Measurements from ENCODE around the gene GDI2.
"Not testable (repeated sequence)": the region's sequence is repeated elsewhere in the genome, so short reads cannot be mapped to it uniquely, and the experiment has no call there.

The GDI2 gene

DNA sequence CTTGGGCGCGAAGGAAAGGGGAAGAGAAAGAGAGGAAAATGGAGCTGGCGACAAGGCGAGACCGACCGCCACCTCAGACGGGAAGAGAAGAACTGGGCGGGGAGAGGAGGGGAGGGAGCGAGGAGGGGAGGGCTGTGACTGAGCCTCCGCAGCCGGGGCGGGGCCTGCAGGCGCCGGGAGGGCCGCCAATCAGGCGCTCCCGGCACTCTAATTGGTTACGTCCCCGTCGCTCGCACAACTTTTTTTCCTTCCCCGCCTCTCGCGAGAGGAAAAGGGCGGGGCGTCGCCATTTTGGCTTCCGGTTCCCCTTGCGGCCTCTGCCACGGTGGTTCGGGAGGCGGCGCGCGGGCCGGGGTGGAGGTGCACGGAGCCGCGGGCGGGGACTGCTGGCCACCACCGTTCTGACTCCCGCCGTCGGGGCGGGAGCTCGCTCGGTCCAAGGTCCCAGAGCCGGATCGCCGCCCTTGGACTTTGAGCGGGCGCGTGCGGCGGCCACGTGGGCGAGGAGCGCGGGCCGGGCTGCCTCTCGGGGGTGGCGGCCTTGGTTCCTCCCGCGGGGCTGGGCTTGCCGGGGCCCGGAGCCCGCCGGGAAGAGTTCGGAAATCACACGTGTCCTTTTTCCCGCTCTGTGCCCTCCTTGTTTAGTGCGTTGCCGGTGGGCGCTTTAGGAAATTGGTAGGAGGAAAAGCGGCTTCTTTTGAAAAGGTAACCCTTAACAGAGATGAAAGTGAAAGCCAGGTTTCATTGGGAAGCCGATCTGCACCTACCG is at the start of gene GDI2:
TSS of gene GDI2 (minus strand) at position 94 of the 769 bp plus-strand sequence. CDS start 176 bp downstream, outside the sequence.
- DNase-seq (ENCODE audit: low read depth) = peak; percentile 97

GRCh38 chr10:5862360-5862961 is 49.2 kb upstream of the GDI2 start:
- DNase-seq (ENCODE audit: low read depth) = no peak

- DNase-seq (ENCODE audit: low read depth) = no peak
Observed at GRCh38 chr10:5860066-5860465, 46.8 kb upstream of the GDI2 start.

DNA sequence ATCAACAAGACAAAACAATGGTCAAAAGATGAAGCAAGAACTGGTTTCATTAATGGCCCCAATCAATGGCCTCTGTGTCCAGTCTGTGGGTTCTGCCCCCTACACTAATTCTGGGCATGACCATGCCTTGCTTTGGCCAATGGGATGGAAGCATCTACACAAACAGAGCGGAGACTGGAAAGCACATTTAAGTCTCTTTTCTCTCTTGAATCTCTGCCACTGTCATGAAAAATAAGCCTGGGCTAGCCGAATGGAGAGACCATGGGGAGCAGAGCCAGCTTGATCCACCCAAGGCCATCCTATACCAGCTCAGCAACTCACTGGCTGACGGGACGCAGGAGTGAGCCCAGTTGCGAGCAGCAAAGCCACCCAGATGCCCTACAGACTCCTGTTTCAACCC is 45.6 kb upstream of the GDI2 start:
- no peak for DNase-seq (ENCODE audit: low read depth)

DNA sequence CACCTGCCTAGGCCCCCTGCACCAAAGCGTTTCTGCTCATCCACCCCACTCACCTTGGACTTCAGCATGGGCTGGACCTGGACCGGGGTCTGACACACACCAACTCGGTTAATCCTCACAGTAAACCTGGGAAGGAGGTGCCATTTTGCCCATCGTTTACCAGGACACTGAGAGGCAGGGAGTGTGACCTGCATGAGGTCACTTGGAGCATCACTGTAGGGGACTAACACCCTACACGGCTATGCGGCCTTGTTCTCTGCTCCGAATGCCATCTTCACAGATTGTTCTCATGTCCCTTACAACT is 43.4 kb upstream of the GDI2 start:
- DNase-seq (ENCODE audit: low read depth) = no peak

DNA sequence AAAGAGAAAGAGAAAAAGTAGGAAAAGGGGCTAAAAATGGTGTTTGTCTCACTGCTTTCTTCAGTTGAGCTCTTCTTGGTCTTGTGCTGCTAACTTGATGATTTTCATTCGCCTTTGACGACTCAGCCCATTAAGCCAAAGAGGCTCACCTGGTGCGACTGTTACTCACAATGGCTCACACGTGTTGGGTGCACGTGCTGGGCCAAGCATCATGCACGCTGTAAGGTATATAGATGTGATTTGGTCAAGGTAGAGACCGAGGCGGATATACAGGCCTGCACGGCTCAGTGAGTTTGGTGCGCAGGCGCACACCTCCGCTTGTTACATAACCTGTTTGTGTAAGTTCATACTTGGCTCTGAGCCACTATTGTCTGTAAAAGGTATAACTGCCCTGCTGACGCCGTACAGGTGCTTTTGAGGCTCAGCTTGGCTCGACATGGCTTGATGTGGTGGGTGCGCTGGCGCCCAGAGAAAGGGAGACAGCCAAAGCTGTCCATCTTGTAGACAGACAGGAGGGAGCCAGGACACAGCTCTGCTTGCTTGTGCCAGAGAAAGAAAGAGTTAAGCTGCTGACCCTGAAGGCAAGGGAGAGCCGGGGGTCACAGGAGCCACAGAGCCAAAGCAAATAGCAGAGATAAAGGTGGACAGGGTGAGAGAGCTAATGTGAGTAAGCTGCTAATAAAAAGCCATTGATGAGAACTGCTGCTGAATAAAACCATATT is 42.9 kb upstream of the GDI2 start:
- DNase-seq (ENCODE audit: low read depth) = no peak

DNA sequence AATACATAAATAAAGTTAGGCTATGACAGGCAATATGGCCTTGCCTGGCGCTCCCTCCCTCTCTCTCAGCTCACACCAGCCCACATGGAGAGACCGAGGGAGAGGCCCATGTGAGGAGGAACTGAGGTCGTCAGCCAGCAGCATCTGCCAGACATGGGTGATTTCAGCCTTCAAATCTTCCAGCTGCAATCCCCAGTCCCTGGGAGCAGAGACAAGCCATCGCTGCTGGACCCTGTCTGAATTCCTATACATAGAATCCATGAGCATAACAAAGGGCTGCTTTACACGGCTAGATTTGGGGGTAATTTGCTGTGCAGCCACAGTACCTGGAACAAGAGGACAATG is 40.9 kb upstream of the GDI2 start:
- no peak for DNase-seq (ENCODE audit: low read depth)

DNA sequence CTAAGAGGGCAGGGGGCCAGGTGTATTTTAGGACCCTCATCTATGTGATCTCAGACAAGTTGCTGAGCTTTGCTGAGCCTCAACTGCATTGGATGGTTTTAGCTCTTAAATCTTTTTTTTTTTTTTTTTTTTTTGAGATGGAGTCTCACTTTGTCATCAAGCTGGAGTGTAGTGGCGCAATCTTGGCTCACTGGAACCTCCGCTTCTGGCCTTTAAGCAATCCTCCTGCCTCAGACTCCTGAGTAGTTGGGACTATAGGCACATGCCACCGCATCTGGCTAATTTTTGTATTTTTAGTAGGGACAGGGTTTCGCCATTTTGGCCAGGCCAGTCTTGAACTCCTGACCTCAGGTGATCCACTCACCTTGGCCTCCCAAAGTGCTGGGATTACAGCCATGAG is 33.4 kb upstream of the GDI2 start:
- not testable (repeated sequence) for DNase-seq (ENCODE audit: low read depth)

DNA sequence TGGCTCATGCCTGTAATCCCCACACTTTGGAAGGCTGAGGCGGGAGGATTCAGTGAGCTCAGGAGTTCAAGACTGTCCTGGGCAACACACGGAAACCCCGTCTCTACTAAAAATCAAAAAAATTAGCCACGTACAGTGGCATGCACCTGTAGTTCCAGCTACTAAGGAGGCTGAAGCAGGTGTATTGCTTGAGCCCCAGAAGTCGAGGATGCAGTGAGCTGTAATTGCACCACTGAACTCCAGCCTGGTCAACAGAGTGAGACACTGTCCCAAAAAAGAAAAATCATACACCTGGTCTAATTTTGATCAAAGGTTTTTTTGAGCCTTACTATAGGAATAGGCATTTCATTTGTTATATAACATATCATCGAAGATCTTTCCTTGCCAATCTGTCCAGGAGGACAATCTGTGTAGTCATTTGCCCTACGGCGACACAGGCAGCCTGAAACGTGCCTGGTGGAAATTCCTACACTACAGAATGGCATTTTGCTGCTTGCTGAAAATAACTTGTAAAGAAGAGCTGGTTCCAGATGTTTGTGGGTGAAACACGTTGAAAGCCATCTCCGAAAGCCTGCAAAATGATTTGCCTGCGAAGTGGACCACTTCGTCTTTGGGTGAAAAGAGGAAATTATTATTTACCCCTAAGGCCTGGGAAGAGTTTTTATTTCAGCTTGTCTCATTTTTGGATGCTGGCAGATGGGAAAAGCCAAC is 31.3 kb upstream of the GDI2 start:
- DNase-seq (ENCODE audit: low read depth) = peak; percentile 56

GRCh38 chr10:5843686-5844344 is 30.6 kb upstream of the GDI2 start:
- no peak for DNase-seq (ENCODE audit: low read depth)

DNA sequence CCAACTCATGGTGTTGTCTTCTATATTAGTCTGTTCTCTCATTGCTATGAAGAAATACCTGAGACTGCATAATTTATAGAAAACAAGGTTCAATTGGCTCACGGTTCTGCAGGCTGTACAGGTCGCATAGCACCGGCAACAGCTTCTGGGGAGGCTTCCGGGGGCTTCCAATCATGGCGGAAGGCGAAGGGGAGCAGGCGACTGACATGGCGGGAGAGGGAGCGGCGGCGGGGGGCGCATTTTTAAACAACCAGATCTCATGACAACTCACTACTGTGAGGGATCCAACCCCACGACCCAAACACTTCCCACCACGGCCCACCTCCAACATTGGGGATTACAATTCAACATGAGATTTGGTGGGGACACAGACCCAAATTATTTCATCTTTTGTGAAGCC is 28.7 kb upstream of the GDI2 start:
- no peak for DNase-seq (ENCODE audit: low read depth)

GRCh38 chr10:5840314-5841307 is 27.4 kb upstream of the GDI2 start:
- DNase-seq (ENCODE audit: low read depth) = no peak

DNA sequence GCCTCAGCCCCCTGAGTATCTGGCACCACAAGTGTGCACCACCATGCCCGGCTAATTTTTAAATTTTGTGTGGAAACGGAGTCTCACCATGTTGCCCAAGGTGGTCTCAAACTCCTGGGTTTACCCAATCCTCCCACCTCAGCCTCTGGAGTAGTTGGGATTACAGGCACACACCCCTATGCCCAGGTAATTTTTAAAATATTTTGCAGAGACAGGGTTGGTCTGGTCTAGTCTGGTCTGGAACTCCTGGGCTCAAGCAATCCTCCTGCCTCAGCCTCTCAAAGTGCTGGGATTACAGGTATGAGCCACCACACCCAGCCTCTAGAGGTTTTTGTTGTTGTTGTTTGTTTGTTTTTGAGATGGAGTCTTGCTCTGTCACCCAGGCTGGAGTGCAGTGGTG is 22.9 kb upstream of the GDI2 start:
- not testable (repeated sequence) for DNase-seq (ENCODE audit: low read depth)

GRCh38 chr10:5835446-5836095 is 22.3 kb upstream of the GDI2 start:
- no peak for DNase-seq (ENCODE audit: low read depth)

- no peak for DNase-seq (ENCODE audit: low read depth)
Observed at GRCh38 chr10:5833814-5834213, 20.6 kb upstream of the GDI2 start.

- DNase-seq (ENCODE audit: low read depth) = no peak
Observed at GRCh38 chr10:5832946-5833345, 19.7 kb upstream of the GDI2 start.

GRCh38 chr10:5831446-5831782 is 18.2 kb upstream of the GDI2 start:
- DNase-seq (ENCODE audit: low read depth) = no peak

DNA sequence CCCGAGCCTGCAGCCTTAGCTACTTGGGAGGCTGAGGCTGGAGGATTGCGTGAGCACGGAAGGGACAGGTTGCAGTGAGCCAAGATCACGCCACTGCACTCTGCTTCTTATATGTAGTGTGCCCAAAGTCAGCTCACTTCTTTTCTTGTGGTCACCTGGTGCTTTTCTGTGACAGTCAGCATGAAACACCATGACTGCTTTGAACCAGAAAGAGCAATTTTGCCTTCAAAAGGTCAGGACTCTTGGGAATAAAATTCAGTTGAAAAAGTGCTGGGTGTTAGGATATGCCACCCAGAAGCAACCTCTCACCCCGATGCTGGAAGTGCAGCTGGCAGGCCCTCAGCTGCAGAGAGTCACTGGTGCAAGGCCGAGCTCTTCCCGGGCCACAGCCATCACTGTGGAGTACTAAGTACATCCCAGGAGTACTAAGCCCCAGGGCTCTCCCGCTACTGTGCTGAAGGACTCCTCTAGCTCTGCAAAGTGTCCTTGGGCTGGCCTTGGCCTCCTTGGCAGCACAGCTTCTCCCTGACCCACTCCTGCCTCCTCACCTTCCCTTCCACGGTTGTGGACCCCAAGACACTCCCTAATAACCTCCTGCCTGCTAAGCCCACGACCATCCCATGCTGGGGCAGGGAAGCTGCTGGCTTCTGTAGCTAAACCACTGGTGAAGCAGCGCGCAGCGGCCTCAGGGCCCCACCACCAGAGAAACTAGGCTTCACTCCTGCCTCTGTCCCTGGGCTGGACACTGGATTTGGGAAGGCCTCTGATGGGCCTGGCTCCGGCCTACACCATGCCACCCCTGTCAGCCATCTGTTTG is 17.6 kb upstream of the GDI2 start:
- no peak for DNase-seq (ENCODE audit: low read depth)

- DNase-seq (ENCODE audit: low read depth) = no peak
Observed at GRCh38 chr10:5829267-5829666, 16.0 kb upstream of the GDI2 start.

- no peak for DNase-seq (ENCODE audit: low read depth)
Observed at GRCh38 chr10:5828725-5829124, 15.5 kb upstream of the GDI2 start.

Measured in ELR (cell line).